ENCODE results near the gene FOXO1.

FOXO1 gene

DNA sequence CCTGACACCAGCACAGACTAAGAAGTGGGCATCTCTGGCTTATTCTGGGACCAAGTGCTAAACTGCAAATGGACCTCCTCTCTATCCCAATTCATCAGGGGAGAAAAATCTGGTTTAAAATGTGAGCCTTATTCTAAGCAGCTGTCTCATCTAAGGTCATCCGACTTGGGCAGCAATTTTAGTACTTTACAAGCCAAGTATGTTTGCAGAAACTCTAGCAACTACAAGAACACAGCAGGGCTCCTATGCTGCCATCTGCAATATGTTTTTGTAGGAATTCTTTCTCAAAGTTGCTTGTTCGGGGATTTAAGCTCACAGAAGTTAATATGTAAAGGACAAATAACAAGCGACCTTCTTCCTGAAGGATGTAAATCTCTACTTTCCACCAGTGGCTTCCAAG is 113.1 kb downstream of the FOXO1 start:
- Mint-ChIP-seq H3K4me1 (ENCODE audit: low read depth) (peaks cover 72% of the 10 kb centered on the region), H3K36me3 (ENCODE audit: low read depth) (peaks cover 48% of the 10 kb centered on the region), H3K9me3 (no peaks in the 10 kb centered on the region), H3K27ac (peak overlapping the region; percentile 23), H3K27me3 (no peaks in the 10 kb centered on the region), H3K4me3 (no peak overlapping the region)
- DNase-seq = no peak

- Mint-ChIP-seq H3K36me3 (ENCODE audit: low read depth) (peaks cover 43% of the 10 kb centered on the region), H3K4me1 (ENCODE audit: low read depth) (peaks cover 70% of the 10 kb centered on the region), H3K27ac (peak overlapping the region; percentile 23), H3K9me3 (no peaks in the 10 kb centered on the region), H3K27me3 (no peaks in the 10 kb centered on the region), H3K4me3 (no peak overlapping the region)
- DNase-seq = no peak
Observed at GRCh38 chr13:40552895-40553294, 113.5 kb downstream of the FOXO1 start.

DNA sequence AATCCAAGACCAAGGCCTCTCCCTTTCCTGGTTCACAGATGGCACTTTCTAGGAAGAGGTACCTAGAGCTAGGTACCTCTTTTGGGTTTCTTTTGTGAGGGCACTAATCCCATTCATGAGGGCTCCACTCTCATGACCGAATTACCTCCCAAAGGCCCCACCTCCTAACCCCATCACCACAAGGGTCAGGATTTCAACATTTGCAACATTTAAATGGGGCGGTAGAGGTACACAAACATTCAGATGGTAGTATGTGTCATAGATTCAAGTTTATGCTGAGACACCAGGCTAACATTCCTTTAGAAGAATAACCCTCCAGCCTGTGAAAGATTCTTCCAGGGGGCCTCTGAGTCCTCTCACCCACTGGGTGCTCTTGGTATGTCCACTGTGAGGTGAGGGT is 116.3 kb downstream of the FOXO1 start:
- Mint-ChIP-seq H3K4me1 (ENCODE audit: low read depth) (peaks cover 63% of the 10 kb centered on the region), H3K27ac (no peak overlapping the region)

GRCh38 chr13:40549500-40550094 is 116.8 kb downstream of the FOXO1 start:
- Mint-ChIP-seq H3K4me3 (no peak overlapping the region), H3K9me3 (no peaks in the 10 kb centered on the region), H3K4me1 (ENCODE audit: low read depth) (peaks cover 59% of the 10 kb centered on the region), H3K27ac (peak overlapping the region; percentile 41), H3K27me3 (no peaks in the 10 kb centered on the region), H3K36me3 (ENCODE audit: low read depth) (peaks cover 11% of the 10 kb centered on the region)
- no peak for DNase-seq

More for the DNA sequence above, 116.3 kb downstream of the FOXO1 start:
- Mint-ChIP-seq H3K36me3 (ENCODE audit: low read depth) (peaks cover 16% of the 10 kb centered on the region), H3K4me3 (no peak overlapping the region), H3K9me3 (no peaks in the 10 kb centered on the region), H3K27me3 (no peaks in the 10 kb centered on the region)
- DNase-seq = no peak

GRCh38 chr13:40547591-40548315 is 118.7 kb downstream of the FOXO1 start:
- Mint-ChIP-seq H3K4me3 (no peak overlapping the region), H3K4me1 (ENCODE audit: low read depth) (peaks cover 43% of the 10 kb centered on the region), H3K27me3 (no peaks in the 10 kb centered on the region), H3K9me3 (no peaks in the 10 kb centered on the region), H3K36me3 (ENCODE audit: low read depth) (no peaks in the 10 kb centered on the region), H3K27ac (peak overlapping the region; percentile 11)
- no peak for DNase-seq

GRCh38 chr13:40546047-40546446 is 120.4 kb downstream of the FOXO1 start:
- Mint-ChIP-seq H3K27ac (peak overlapping the region; percentile 52), H3K27me3 (no peaks in the 10 kb centered on the region), H3K36me3 (ENCODE audit: low read depth) (no peaks in the 10 kb centered on the region), H3K9me3 (no peaks in the 10 kb centered on the region), H3K4me1 (ENCODE audit: low read depth) (peaks cover 30% of the 10 kb centered on the region), H3K4me3 (no peak overlapping the region)
- DNase-seq = no peak

- DNase-seq = no peak
- H3K27ac Mint-ChIP-seq = no peak overlapping the region
- H3K36me3 Mint-ChIP-seq (ENCODE audit: low read depth) = no peaks in the 10 kb centered on the region
- no peaks in the 10 kb centered on the region for H3K27me3 Mint-ChIP-seq
- H3K4me1 Mint-ChIP-seq (ENCODE audit: low read depth) = peaks cover 17% of the 10 kb centered on the region
- no peaks in the 10 kb centered on the region for H3K9me3 Mint-ChIP-seq
- H3K4me3 Mint-ChIP-seq = no peak overlapping the region
Observed at GRCh38 chr13:40540328-40541044, 126.0 kb downstream of the FOXO1 start.

DNA sequence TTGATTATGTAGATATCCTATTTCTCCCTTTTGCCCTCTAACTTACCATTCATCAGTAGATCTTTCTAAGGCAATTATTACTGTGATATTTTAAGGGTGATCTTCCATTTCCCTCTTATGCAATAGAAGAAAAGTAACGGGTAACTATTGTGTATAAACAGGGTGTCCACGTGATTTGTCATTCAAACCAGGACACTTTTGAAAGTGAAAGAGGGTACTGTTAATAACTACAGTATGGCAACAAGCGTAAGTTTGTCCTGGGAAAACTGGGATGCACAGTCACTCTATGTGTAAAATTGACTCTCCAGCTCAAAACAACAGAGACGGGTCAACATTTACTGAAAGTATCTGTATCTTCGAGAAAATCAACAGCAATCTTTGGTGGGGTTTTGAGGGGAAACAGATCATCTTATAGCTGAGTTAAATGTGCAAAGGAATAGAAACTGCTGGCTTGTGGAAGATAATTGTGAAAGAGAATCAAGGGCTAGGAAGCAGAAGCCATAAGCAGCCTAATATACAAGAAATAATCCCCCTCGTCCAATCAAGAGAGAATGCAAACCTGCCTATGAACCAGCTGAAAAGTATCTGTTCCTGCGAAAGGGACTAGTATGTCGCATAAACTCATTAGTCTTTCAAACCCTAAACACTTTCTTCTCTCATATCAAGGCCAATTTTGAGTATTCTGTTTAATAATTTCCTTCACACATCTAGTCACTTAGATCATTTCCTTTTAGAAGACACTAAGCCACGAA is 126.7 kb downstream of the FOXO1 start:
- Mint-ChIP-seq H3K27me3 (no peaks in the 10 kb centered on the region), H3K4me1 (ENCODE audit: low read depth) (peaks cover 14% of the 10 kb centered on the region), H3K4me3 (no peak overlapping the region), H3K36me3 (ENCODE audit: low read depth) (no peaks in the 10 kb centered on the region), H3K27ac (peak overlapping the region; percentile 2), H3K9me3 (no peaks in the 10 kb centered on the region)
- DNase-seq = no peak

- DNase-seq = no peak
- peak overlapping the region; percentile 33 for H3K27ac Mint-ChIP-seq
- no peaks in the 10 kb centered on the region for H3K27me3 Mint-ChIP-seq
- H3K4me3 Mint-ChIP-seq = no peak overlapping the region
- no peaks in the 10 kb centered on the region for H3K36me3 Mint-ChIP-seq (ENCODE audit: low read depth)
- peaks cover 17% of the 10 kb centered on the region for H3K4me1 Mint-ChIP-seq (ENCODE audit: low read depth)
- H3K9me3 Mint-ChIP-seq = no peaks in the 10 kb centered on the region
Observed at GRCh38 chr13:40537146-40537895, 129.1 kb downstream of the FOXO1 start.

DNA sequence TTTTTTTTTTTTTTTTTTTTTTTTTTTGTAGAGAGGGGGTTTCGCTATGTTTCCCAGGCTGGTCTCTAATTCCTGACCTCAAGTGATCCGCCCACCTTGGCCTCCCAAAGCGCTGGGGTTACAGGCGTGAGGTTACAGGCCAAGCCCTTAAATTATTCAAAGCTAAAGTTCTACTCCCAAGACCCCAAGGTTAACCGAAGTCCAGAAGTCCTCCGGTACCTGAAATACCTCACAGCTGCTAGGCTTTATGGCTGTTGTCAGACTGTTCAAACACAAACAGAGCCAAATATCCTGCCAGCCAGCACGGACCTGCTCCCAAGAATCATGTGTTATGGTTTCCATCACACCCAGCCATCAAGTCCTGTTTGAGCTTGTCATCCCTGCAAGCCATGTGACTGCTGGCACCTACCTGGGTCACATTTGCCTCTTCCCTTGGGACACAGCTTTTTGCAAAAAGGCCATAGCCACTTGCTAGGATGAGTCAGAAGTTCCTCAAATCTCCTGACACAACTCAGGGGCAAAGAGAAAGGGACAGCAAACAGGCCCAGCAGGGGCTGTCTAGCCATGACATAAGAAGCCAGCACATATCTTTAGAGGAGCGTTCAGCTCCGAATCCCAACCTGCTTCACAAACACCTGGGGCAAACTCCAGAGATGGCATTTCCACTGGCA is 129.9 kb downstream of the FOXO1 start:
- H3K4me1 Mint-ChIP-seq (ENCODE audit: low read depth) = peaks cover 20% of the 10 kb centered on the region
- no peak overlapping the region for H3K4me3 Mint-ChIP-seq
- peak overlapping the region; percentile 33 for H3K27ac Mint-ChIP-seq
- H3K36me3 Mint-ChIP-seq (ENCODE audit: low read depth) = no peaks in the 10 kb centered on the region
- H3K27me3 Mint-ChIP-seq = no peaks in the 10 kb centered on the region
- DNase-seq = no peak
- no peaks in the 10 kb centered on the region for H3K9me3 Mint-ChIP-seq

- Mint-ChIP-seq H3K36me3 (ENCODE audit: low read depth) (no peaks in the 10 kb centered on the region), H3K4me1 (ENCODE audit: low read depth) (peaks cover 26% of the 10 kb centered on the region), H3K27me3 (no peaks in the 10 kb centered on the region), H3K27ac (no peak overlapping the region), H3K9me3 (no peaks in the 10 kb centered on the region), H3K4me3 (no peak overlapping the region)
- no peak for DNase-seq
Observed at GRCh38 chr13:40535345-40535836, 131.1 kb downstream of the FOXO1 start.

GRCh38 chr13:40534456-40534855 is 132.0 kb downstream of the FOXO1 start:
- Mint-ChIP-seq H3K4me1 (ENCODE audit: low read depth) (peaks cover 27% of the 10 kb centered on the region), H3K4me3 (no peak overlapping the region), H3K27ac (no peak overlapping the region), H3K9me3 (no peaks in the 10 kb centered on the region), H3K36me3 (ENCODE audit: low read depth) (no peaks in the 10 kb centered on the region), H3K27me3 (no peaks in the 10 kb centered on the region)
- no peak for DNase-seq

- H3K36me3 Mint-ChIP-seq (ENCODE audit: low read depth) = peaks cover under 1% of the 10 kb centered on the region
Observed at GRCh38 chr13:40533072-40533471, 133.4 kb downstream of the FOXO1 start.

More at GRCh38 chr13:40533072-40533471, 133.4 kb downstream of the FOXO1 start:
- Mint-ChIP-seq H3K27ac (no peak overlapping the region), H3K4me3 (no peak overlapping the region), H3K4me1 (ENCODE audit: low read depth) (peaks cover 26% of the 10 kb centered on the region), H3K27me3 (no peaks in the 10 kb centered on the region), H3K9me3 (peaks cover 3% of the 10 kb centered on the region)
- DNase-seq = no peak

All from activated T-cell treated with anti-CD3 and anti-CD28 coated beads, Interleukin-2, amount 50 U/mL, for 24 hours (primary cell).